HEK293 (cell line): ENCODE results near the gene ACSM6.

ENCODE experiments used
- GLI2 ChIP-seq: fragments of 450-650 bp; formaldehyde crosslinking; IDR thresholded peaks from 2 replicates; pipeline ENCODE4; 2017; ENCODE audit warnings: missing biosample characterization, missing genetic modification characterization, low read depth, borderline replicate concordance
- GLIS1 ChIP-seq: fragments of 450-650 bp; formaldehyde crosslinking; IDR thresholded peaks from 2 replicates; pipeline ENCODE4 v1.5.1; 2016; ENCODE audit warnings: missing biosample characterization, missing genetic modification characterization
- KLF1 ChIP-seq: fragments of 450-650 bp; formaldehyde crosslinking; IDR thresholded peaks from 2 replicates; pipeline ENCODE4 v1.5.1; 2016; ENCODE audit warnings: missing biosample characterization, missing genetic modification characterization
- KLF16 ChIP-seq: fragments of 450-650 bp; formaldehyde crosslinking; IDR thresholded peaks from 2 replicates; pipeline ENCODE4 v1.5.1; 2017; ENCODE audit warnings: missing biosample characterization, missing genetic modification characterization
- REPIN1 ChIP-seq: fragments of 450-650 bp; formaldehyde crosslinking; IDR thresholded peaks from 2 replicates; pipeline ENCODE4 v1.5.1; 2017; ENCODE audit warnings: missing biosample characterization, missing genetic modification characterization, low read depth
- SCRT2 ChIP-seq: fragments of 450-650 bp; formaldehyde crosslinking; IDR thresholded peaks from 2 replicates; pipeline ENCODE4 v1.5.1; 2016; ENCODE audit warnings: missing biosample characterization, missing genetic modification characterization
- SP7 ChIP-seq: fragments of 450-650 bp; formaldehyde crosslinking; IDR thresholded peaks from 2 replicates; pipeline ENCODE4 v1.5.1; 2016; ENCODE audit warnings: missing biosample characterization, missing genetic modification characterization
- ZBTB1 ChIP-seq: fragments of 450-650 bp; formaldehyde crosslinking; IDR thresholded peaks from 2 replicates; pipeline ENCODE4 v1.5.1; 2016; ENCODE audit warnings: missing biosample characterization, missing genetic modification characterization
- ZBTB17 ChIP-seq: fragments of 450-650 bp; formaldehyde crosslinking; IDR thresholded peaks from 2 replicates; pipeline ENCODE4 v1.5.1; 2016; ENCODE audit warnings: missing biosample characterization, missing genetic modification characterization
- ZFP3 ChIP-seq: fragments of 450-650 bp; formaldehyde crosslinking; IDR thresholded peaks from 2 replicates; pipeline ENCODE4 v1.5.1; 2016; ENCODE audit warnings: low read depth, missing biosample characterization, missing genetic modification characterization
- ZIC2 ChIP-seq: fragments of 450-650 bp; formaldehyde crosslinking; IDR thresholded peaks from 2 replicates; pipeline ENCODE4 v1.5.1; 2016; ENCODE audit warnings: missing biosample characterization, missing genetic modification characterization
- ZNF140 ChIP-seq: fragments of 450-650 bp; formaldehyde crosslinking; IDR thresholded peaks from 2 replicates; pipeline ENCODE4 v1.5.1; 2016; ENCODE audit warnings: missing biosample characterization, missing genetic modification characterization
- ZNF146 ChIP-seq: fragments of 450-650 bp; formaldehyde crosslinking; IDR thresholded peaks from 2 replicates; pipeline ENCODE4 v1.5.1; 2016; ENCODE audit warnings: missing biosample characterization, missing genetic modification characterization
- ZNF19 ChIP-seq: fragments of 450-650 bp; formaldehyde crosslinking; IDR thresholded peaks from 2 replicates; pipeline ENCODE4; 2016; ENCODE audit warnings: missing biosample characterization, missing genetic modification characterization, low read depth
- ZNF248 ChIP-seq: fragments of 450-650 bp; formaldehyde crosslinking; IDR thresholded peaks from 2 replicates; pipeline ENCODE4 v1.5.1; 2017; ENCODE audit warnings: missing biosample characterization, missing genetic modification characterization
- ZNF341 ChIP-seq: fragments of 450-650 bp; formaldehyde crosslinking; IDR thresholded peaks from 2 replicates; pipeline ENCODE4; 2016; ENCODE audit warnings: low read depth, missing biosample characterization, missing genetic modification characterization
- ZNF37A ChIP-seq: fragments of 450-650 bp; IDR thresholded peaks from 2 replicates; pipeline ENCODE4 v1.5.1; 2018; ENCODE audit warnings: missing biosample characterization, missing genetic modification characterization
- ZNF394 ChIP-seq: fragments of 450-650 bp; formaldehyde crosslinking; IDR thresholded peaks from 2 replicates; pipeline ENCODE4 v1.5.1; 2016; ENCODE audit warnings: missing biosample characterization, missing genetic modification characterization, mild to moderate bottlenecking, moderate library complexity, borderline replicate concordance
- ZNF416 ChIP-seq: fragments of 450-650 bp; formaldehyde crosslinking; IDR thresholded peaks from 2 replicates; pipeline ENCODE4 v1.5.1; 2016; ENCODE audit warnings: missing biosample characterization, missing genetic modification characterization
- ZNF48 ChIP-seq: fragments of 450-650 bp; formaldehyde crosslinking; IDR thresholded peaks from 2 replicates; pipeline ENCODE4 v1.5.1; 2016; ENCODE audit warnings: missing biosample characterization, missing genetic modification characterization
- ZNF548 ChIP-seq: fragments of 450-650 bp; formaldehyde crosslinking; IDR thresholded peaks from 2 replicates; pipeline ENCODE4 v1.5.1; 2016; ENCODE audit warnings: missing biosample characterization, missing genetic modification characterization
- ZNF626 ChIP-seq: fragments of 450-650 bp; sonication (Bioruptor Pico); formaldehyde crosslinking; IDR thresholded peaks from 2 replicates; pipeline ENCODE4 v1.5.1; 2018; ENCODE audit warnings: missing biosample characterization, missing genetic modification characterization, inconsistent platforms
- ZNF792 ChIP-seq: fragments of 450-650 bp; formaldehyde crosslinking; IDR thresholded peaks from 2 replicates; pipeline ENCODE4 v1.5.1; 2016; ENCODE audit warnings: missing biosample characterization, missing genetic modification characterization
- ZNF837 ChIP-seq: fragments of 450-650 bp; formaldehyde crosslinking; IDR thresholded peaks from 2 replicates; pipeline ENCODE4 v1.5.1; 2016; ENCODE audit warnings: missing biosample characterization, missing genetic modification characterization
- ZNF843 ChIP-seq: fragments of 450-650 bp; formaldehyde crosslinking; IDR thresholded peaks from 2 replicates; pipeline ENCODE4 v1.5.1; 2016; ENCODE audit warnings: missing biosample characterization, missing genetic modification characterization
- TF ChIP-seq, protein P1 (sequence below): fragments of 450-650 bp; formaldehyde crosslinking; IDR thresholded peaks from 2 replicates; pipeline ENCODE4 v1.5.1; 2016; ENCODE audit warnings: missing biosample characterization, missing genetic modification characterization, borderline replicate concordance
- TF ChIP-seq, protein P2 (sequence below): fragments of 450-650 bp; formaldehyde crosslinking; IDR thresholded peaks from 2 replicates; pipeline ENCODE4 v1.5.1; 2016; ENCODE audit warnings: missing biosample characterization, missing genetic modification characterization
- TF ChIP-seq, protein P3 (sequence below): fragments of 450-650 bp; formaldehyde crosslinking; IDR thresholded peaks from 2 replicates; pipeline ENCODE4; 2016; ENCODE audit warnings: missing biosample characterization, missing genetic modification characterization
- TF ChIP-seq, protein P4 (sequence below): fragments of 450-650 bp; formaldehyde crosslinking; IDR thresholded peaks from 2 replicates; pipeline ENCODE4 v1.5.1; 2016; ENCODE audit warnings: missing biosample characterization, missing genetic modification characterization
- TF ChIP-seq, protein P5 (sequence below): fragments of 450-650 bp; formaldehyde crosslinking; IDR thresholded peaks from 2 replicates; pipeline ENCODE4 v1.5.1; 2016; ENCODE audit warnings: missing biosample characterization, missing genetic modification characterization, low read depth

Gene ACSM6

DNA sequence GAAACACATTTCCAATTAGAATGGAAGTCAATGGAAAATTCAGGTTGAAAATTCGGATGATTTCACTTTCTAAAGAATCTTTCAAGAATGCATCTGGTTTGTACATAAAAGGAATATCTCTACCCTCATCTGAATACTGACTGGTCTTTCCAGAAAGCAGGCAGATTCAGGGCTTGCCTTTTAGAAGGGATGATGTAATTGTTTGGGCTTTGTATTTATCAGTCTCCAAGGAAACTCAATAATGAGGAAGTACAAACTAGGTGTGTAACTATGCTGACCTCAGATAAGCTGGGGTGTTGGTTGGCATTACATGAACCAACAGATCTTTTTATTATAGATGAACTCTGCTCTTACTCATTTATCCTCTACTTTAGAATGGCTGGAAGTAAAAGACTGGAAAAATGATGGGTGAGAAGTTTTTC, 72.6 kb downstream of the ACSM6 start (continued):
- no peak for TF ChIP-seq ZNF341 (tag by site-specific recombination)
- peak; percentile 69; the same call in 1 of the 2 replicates for TF ChIP-seq ZBTB17 (tag by site-specific recombination)
- no peak for TF ChIP-seq KLF16 (tag by site-specific recombination)
- TF ChIP-seq ZNF416, result no peak
- TF ChIP-seq ZNF146 (tag by site-specific recombination), result no peak
- TF ChIP-seq SCRT2, result no peak
- no peak for TF ChIP-seq ZIC2 (tag by site-specific recombination)
- no peak for TF ChIP-seq ZNF626 (tag by site-specific recombination)
- TF ChIP-seq, protein P1, sequence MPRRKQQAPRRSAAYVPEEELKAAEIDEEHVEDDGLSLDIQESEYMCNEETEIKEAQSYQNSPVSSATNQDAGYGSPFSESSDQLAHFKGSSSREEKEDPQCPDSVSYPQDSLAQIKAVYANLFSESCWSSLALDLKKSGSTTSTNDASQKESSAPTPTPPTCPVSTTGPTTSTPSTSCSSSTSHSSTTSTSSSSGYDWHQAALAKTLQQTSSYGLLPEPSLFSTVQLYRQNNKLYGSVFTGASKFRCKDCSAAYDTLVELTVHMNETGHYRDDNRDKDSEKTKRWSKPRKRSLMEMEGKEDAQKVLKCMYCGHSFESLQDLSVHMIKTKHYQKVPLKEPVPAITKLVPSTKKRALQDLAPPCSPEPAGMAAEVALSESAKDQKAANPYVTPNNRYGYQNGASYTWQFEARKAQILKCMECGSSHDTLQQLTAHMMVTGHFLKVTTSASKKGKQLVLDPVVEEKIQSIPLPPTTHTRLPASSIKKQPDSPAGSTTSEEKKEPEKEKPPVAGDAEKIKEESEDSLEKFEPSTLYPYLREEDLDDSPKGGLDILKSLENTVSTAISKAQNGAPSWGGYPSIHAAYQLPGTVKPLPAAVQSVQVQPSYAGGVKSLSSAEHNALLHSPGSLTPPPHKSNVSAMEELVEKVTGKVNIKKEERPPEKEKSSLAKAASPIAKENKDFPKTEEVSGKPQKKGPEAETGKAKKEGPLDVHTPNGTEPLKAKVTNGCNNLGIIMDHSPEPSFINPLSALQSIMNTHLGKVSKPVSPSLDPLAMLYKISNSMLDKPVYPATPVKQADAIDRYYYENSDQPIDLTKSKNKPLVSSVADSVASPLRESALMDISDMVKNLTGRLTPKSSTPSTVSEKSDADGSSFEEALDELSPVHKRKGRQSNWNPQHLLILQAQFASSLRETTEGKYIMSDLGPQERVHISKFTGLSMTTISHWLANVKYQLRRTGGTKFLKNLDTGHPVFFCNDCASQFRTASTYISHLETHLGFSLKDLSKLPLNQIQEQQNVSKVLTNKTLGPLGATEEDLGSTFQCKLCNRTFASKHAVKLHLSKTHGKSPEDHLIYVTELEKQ, result no peak
- TF ChIP-seq ZNF792 (tag by site-specific recombination), result no peak
- TF ChIP-seq, protein P2, sequence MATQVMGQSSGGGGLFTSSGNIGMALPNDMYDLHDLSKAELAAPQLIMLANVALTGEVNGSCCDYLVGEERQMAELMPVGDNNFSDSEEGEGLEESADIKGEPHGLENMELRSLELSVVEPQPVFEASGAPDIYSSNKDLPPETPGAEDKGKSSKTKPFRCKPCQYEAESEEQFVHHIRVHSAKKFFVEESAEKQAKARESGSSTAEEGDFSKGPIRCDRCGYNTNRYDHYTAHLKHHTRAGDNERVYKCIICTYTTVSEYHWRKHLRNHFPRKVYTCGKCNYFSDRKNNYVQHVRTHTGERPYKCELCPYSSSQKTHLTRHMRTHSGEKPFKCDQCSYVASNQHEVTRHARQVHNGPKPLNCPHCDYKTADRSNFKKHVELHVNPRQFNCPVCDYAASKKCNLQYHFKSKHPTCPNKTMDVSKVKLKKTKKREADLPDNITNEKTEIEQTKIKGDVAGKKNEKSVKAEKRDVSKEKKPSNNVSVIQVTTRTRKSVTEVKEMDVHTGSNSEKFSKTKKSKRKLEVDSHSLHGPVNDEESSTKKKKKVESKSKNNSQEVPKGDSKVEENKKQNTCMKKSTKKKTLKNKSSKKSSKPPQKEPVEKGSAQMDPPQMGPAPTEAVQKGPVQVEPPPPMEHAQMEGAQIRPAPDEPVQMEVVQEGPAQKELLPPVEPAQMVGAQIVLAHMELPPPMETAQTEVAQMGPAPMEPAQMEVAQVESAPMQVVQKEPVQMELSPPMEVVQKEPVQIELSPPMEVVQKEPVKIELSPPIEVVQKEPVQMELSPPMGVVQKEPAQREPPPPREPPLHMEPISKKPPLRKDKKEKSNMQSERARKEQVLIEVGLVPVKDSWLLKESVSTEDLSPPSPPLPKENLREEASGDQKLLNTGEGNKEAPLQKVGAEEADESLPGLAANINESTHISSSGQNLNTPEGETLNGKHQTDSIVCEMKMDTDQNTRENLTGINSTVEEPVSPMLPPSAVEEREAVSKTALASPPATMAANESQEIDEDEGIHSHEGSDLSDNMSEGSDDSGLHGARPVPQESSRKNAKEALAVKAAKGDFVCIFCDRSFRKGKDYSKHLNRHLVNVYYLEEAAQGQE (tag by site-specific recombination), result no peak
- TF ChIP-seq, protein P3, sequence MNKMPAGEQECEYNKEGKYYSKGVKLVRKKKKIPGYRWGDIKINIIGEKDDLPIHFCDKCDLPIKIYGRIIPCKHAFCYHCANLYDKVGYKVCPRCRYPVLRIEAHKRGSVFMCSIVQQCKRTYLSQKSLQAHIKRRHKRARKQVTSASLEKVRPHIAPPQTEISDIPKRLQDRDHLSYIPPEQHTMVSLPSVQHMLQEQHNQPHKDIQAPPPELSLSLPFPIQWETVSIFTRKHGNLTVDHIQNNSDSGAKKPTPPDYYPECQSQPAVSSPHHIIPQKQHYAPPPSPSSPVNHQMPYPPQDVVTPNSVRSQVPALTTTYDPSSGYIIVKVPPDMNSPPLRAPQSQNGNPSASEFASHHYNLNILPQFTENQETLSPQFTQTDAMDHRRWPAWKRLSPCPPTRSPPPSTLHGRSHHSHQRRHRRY, result no peak
- no peak for TF ChIP-seq GLI2 (tag by site-specific recombination)
- no peak for TF ChIP-seq ZBTB1
- no peak for TF ChIP-seq REPIN1
- peak; percentile 80 for TF ChIP-seq KLF1 (tag by site-specific recombination)
- TF ChIP-seq ZFP3, result no peak
- peak; percentile 78 for TF ChIP-seq SP7 (tag by site-specific recombination)
- TF ChIP-seq ZNF48 (tag by site-specific recombination), result no peak
- no peak for TF ChIP-seq ZNF248
- TF ChIP-seq ZNF19 (tag by site-specific recombination), result no peak
- no peak for TF ChIP-seq GLIS1 (tag by site-specific recombination)
- no peak for TF ChIP-seq ZNF548 (tag by site-specific recombination)
- TF ChIP-seq ZNF37A (tag by site-specific recombination), result no peak
- no peak for TF ChIP-seq ZNF140 (tag by site-specific recombination)
- peak; percentile 79; the same call in 1 of the 2 replicates for TF ChIP-seq ZNF843 (tag by site-specific recombination)
- 0 out of 2 replicates have a peak, but pooled peaks have one; percentile 32 for TF ChIP-seq ZNF394 (tag by site-specific recombination)
- TF ChIP-seq, protein P4, sequence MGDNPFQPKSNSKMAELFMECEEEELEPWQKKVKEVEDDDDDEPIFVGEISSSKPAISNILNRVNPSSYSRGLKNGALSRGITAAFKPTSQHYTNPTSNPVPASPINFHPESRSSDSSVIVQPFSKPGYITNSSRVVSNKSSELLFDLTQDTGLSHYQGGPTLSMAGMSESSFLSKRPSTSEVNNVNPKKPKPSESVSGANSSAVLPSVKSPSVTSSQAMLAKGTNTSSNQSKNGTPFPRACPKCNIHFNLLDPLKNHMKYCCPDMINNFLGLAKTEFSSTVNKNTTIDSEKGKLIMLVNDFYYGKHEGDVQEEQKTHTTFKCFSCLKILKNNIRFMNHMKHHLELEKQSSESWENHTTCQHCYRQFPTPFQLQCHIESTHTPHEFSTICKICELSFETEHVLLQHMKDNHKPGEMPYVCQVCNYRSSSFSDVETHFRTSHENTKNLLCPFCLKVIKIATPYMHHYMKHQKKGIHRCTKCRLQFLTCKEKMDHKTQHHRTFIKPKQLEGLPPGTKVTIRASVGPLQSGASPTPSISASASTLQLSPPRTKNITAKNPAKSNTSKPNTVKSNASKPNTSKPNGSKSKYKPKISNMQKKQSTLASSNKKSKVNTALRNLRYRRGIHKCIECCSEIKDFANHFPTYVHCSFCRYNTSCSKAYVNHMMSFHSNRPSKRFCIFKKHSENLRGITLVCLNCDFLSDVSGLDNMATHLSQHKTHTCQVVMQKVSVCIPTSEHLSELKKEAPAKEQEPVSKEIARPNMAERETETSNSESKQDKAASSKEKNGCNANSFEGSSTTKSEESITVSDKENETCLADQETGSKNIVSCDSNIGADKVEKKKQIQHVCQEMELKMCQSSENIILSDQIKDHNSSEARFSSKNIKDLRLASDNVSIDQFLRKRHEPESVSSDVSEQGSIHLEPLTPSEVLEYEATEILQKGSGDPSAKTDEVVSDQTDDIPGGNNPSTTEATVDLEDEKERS, result no peak
- no peak for TF ChIP-seq ZNF837 (tag by site-specific recombination)
- TF ChIP-seq, protein P5, sequence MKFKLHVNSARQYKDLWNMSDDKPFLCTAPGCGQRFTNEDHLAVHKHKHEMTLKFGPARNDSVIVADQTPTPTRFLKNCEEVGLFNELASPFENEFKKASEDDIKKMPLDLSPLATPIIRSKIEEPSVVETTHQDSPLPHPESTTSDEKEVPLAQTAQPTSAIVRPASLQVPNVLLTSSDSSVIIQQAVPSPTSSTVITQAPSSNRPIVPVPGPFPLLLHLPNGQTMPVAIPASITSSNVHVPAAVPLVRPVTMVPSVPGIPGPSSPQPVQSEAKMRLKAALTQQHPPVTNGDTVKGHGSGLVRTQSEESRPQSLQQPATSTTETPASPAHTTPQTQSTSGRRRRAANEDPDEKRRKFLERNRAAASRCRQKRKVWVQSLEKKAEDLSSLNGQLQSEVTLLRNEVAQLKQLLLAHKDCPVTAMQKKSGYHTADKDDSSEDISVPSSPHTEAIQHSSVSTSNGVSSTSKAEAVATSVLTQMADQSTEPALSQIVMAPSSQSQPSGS, result peak; percentile 94
